H9 (cell line): Measurements from ENCODE around the gene RAB3IL1. TPM values are rescaled to one million over a fixed set of nuclear protein-coding genes. Genes with fewer than 3 reads are reported as not detected.
A peak's percentile ranks its signal among the peaks of the same experiment; 100 is the strongest.

Source experiments
- DNase-seq: peaks from one replicate; pipeline ENCODE4 v3.0.0-alpha.2; 2017
- H2AFZ ChIP-seq: one replicate; pipeline ENCODE4 v1.6.1; 2013; ENCODE audit warnings: mild to moderate bottlenecking, low read length, control low read depth, moderate library complexity
- H2AK5ac ChIP-seq: 2 replicates; pipeline ENCODE4 v1.6.1; 2013; ENCODE audit warnings: low read length, control low read depth, mixed read lengths; ENCODE audit not compliant: insufficient read length
- H2BK120ac ChIP-seq: one replicate; pipeline ENCODE4 v1.6.1; 2013; ENCODE audit warnings: low read depth, mild to moderate bottlenecking, low read length, control low read depth, inconsistent platforms; ENCODE audit not compliant: poor library complexity, severe bottlenecking
- H2BK12ac ChIP-seq: 2 replicates; pipeline ENCODE4 v1.6.1; 2013; ENCODE audit warnings: low read length, control low read depth, mixed read lengths, low read depth; ENCODE audit not compliant: insufficient read length
- H2BK15ac ChIP-seq: 2 replicates; pipeline ENCODE4 v1.6.1; 2013; ENCODE audit warnings: low read depth, low read length, control low read depth
- H2BK20ac ChIP-seq: one replicate; pipeline ENCODE4 v1.6.1; 2013; ENCODE audit warnings: low read depth, mild to moderate bottlenecking, low read length, control low read depth, inconsistent platforms; ENCODE audit not compliant: poor library complexity, severe bottlenecking
- H2BK5ac ChIP-seq: 2 replicates; pipeline ENCODE4 v1.6.1; 2013; ENCODE audit warnings: low read length, control low read depth, mixed read lengths; ENCODE audit not compliant: insufficient read length
- H3K14ac ChIP-seq: 2 replicates; pipeline ENCODE4 v1.6.1; 2013; ENCODE audit warnings: low read length, control low read depth; ENCODE audit not compliant: insufficient read depth
- H3K18ac ChIP-seq: 2 replicates; pipeline ENCODE4 v1.6.1; 2013; ENCODE audit warnings: low read depth, mild to moderate bottlenecking, mixed read lengths, low read length, control low read depth; ENCODE audit not compliant: insufficient read length
- H3K23ac ChIP-seq: 2 replicates; pipeline ENCODE4 v1.6.1; 2013; ENCODE audit warnings: low read length, control low read depth, mixed read lengths, low read depth; ENCODE audit not compliant: insufficient read length
- H3K23me2 ChIP-seq: 2 replicates; pipeline ENCODE4 v1.6.1; 2013; ENCODE audit warnings: low read depth, mild to moderate bottlenecking, mixed read lengths, low read length, control low read depth; ENCODE audit not compliant: insufficient read length, poor library complexity, severe bottlenecking
- H3K27ac ChIP-seq: 2 replicates; pipeline ENCODE4 v1.5.1; 2013; ENCODE audit warnings: low read length, control low read depth, mixed read lengths, low read depth; ENCODE audit not compliant: insufficient read length
- H3K27me3 ChIP-seq: 2 replicates; pipeline ENCODE4 v1.6.1; 2013; ENCODE audit warnings: low read length, control low read depth, inconsistent platforms; ENCODE audit not compliant: insufficient read depth
- H3K4ac ChIP-seq: 2 replicates; pipeline ENCODE4 v1.6.1; 2013; ENCODE audit warnings: low read depth, mild to moderate bottlenecking, control low read depth, inconsistent platforms, low read length, moderate library complexity
- H3K4me1 ChIP-seq: 2 replicates; pipeline ENCODE4 v1.6.1; 2013; ENCODE audit warnings: low read length, control low read depth, inconsistent platforms; ENCODE audit not compliant: insufficient read depth
- H3K4me2 ChIP-seq: 2 replicates; pipeline ENCODE4 v1.6.1; 2013; ENCODE audit warnings: low read length, control low read depth, mixed read lengths; ENCODE audit not compliant: insufficient read length, insufficient read depth
- H3K56ac ChIP-seq: 2 replicates; pipeline ENCODE4 v1.6.1; 2013; ENCODE audit warnings: low read depth, mild to moderate bottlenecking, mixed read lengths, low read length, control low read depth; ENCODE audit not compliant: insufficient read length
- H3K79me1 ChIP-seq: 2 replicates; pipeline ENCODE4 v1.6.1; 2013; ENCODE audit warnings: low read depth, mild to moderate bottlenecking, moderate library complexity, low read length, control low read depth, inconsistent platforms; ENCODE audit not compliant: insufficient read depth, poor library complexity, severe bottlenecking
- H3K79me2 ChIP-seq: 2 replicates; pipeline ENCODE4 v1.6.1; 2013; ENCODE audit warnings: low read length, control low read depth, inconsistent platforms; ENCODE audit not compliant: insufficient read depth
- H3K9ac ChIP-seq: 2 replicates; pipeline ENCODE4 v1.6.1; 2013; ENCODE audit warnings: low read length, control low read depth, mixed read lengths; ENCODE audit not compliant: insufficient read length; ENCODE audit errors: extremely low read depth
- H3K9me3 ChIP-seq: one replicate; pipeline ENCODE4 v1.6.1; 2013; ENCODE audit warnings: low read depth, low read length, inconsistent platforms; ENCODE audit not compliant: control insufficient read depth
- H3T11ph ChIP-seq: one replicate; pipeline ENCODE4 v1.6.1; 2013; ENCODE audit warnings: mild to moderate bottlenecking, low read length, control low read depth, inconsistent platforms
- H4K20me1 ChIP-seq: one replicate; pipeline ENCODE4 v1.6.1; 2013; ENCODE audit not compliant: control insufficient read depth, insufficient read length, insufficient read depth
- H4K5ac ChIP-seq: 2 replicates; pipeline ENCODE4 v1.6.1; 2013; ENCODE audit warnings: low read depth, mild to moderate bottlenecking, mixed read lengths, low read length, control low read depth; ENCODE audit not compliant: insufficient read length
- H4K8ac ChIP-seq: replicated peaks from 2 replicates; pipeline ENCODE4 v1.6.1; 2013; ENCODE audit warnings: low read length, control low read depth, mixed read lengths, low read depth; ENCODE audit not compliant: insufficient read length
- H4K91ac ChIP-seq: 2 replicates; pipeline ENCODE4 v1.6.1; 2013; ENCODE audit warnings: low read depth, mild to moderate bottlenecking, moderate library complexity, mixed read lengths, low read length, control low read depth; ENCODE audit not compliant: insufficient read length
- H3K27ac Mint-ChIP-seq, 3 experiments: 2 replicates in 2 of 3; 3 replicates in 1 of 3; pipeline ENCODE4 v1.8.0; 2020 to 2021; ENCODE audit warnings: mixed read lengths in 3 of 3, mild to moderate bottlenecking in 1 of 3, moderate library complexity in 1 of 3
- H3K27me3 Mint-ChIP-seq: 2 replicates; pipeline ENCODE4 v1.8.0; 2021; ENCODE audit warnings: low read depth, mild to moderate bottlenecking, moderate library complexity, mixed read lengths
- H3K36me3 Mint-ChIP-seq, 3 experiments: 2 replicates in 2 of 3; 3 replicates in 1 of 3; pipeline ENCODE4 v1.8.0; 2020 to 2021; ENCODE audit warnings: low read depth in 3 of 3, mixed read lengths in 3 of 3; ENCODE audit not compliant: insufficient read depth in 1 of 3
- H3K4me1 Mint-ChIP-seq, 2 experiments: 2 replicates each; pipeline ENCODE4 v1.8.0; 2020; ENCODE audit warnings: mixed read lengths in 2 of 2
- H3K4me3 Mint-ChIP-seq, 2 experiments: 2 replicates in 1 of 2; 3 replicates in 1 of 2; pipeline ENCODE4 v1.8.0; 2020 to 2021; ENCODE audit warnings: mild to moderate bottlenecking in 2 of 2, mixed read lengths in 2 of 2, moderate library complexity in 1 of 2
- H3K9me3 Mint-ChIP-seq, 2 experiments: 2 replicates in 1 of 2; 3 replicates in 1 of 2; pipeline ENCODE4 v1.8.0; 2020; ENCODE audit warnings: mild to moderate bottlenecking in 2 of 2, mixed read lengths in 2 of 2, moderate library complexity in 1 of 2
- WGBS: extraction: QIAGEN DNeasy Blood & Tissue Kit; methylation state at CpG from one replicate; pipeline ENCODE4 v1.1.7; 2013; ENCODE audit warnings: missing lambda C conversion rate, low lambda C conversion rate, mixed read lengths; ENCODE audit not compliant: insufficient read length; ENCODE audit errors: extremely low coverage; 5-methylcytosine and 5-hydroxymethylcytosine counted together
- long read RNA-seq: library from polyadenylated mRNA; unstranded; transcript quantifications from one replicate; pipeline ENCODE4 v2.0.0, GENCODE V29; 2020
- total RNA-seq: library from RNA; stranded (reverse); gene quantifications from 2 replicates; pipeline ENCODE4 v1.2.1, GENCODE V29; 2021
- TF ChIP-seq, protein P1 (sequence below): fragments of 200-600 bp; sonication (generic); conservative IDR thresholded peaks from 3 replicates; pipeline ENCODE4 v1.8.0; 2021; ENCODE audit warnings: antibody characterized with exemption, mild to moderate bottlenecking

RAB3IL1 gene, protein sequence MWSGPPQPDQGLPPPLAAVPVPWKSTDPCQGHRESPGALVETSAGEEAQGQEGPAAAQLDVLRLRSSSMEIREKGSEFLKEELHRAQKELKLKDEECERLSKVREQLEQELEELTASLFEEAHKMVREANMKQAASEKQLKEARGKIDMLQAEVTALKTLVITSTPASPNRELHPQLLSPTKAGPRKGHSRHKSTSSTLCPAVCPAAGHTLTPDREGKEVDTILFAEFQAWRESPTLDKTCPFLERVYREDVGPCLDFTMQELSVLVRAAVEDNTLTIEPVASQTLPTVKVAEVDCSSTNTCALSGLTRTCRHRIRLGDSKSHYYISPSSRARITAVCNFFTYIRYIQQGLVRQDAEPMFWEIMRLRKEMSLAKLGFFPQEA
- 1.8 and 2.4 TPM in 2 replicates for total RNA-seq
- long read RNA-seq, partial matches to known transcripts: 1 of 2 reads
- long read RNA-seq, other reads (novel, unspliced or antisense): 1 of 2 reads

DNA sequence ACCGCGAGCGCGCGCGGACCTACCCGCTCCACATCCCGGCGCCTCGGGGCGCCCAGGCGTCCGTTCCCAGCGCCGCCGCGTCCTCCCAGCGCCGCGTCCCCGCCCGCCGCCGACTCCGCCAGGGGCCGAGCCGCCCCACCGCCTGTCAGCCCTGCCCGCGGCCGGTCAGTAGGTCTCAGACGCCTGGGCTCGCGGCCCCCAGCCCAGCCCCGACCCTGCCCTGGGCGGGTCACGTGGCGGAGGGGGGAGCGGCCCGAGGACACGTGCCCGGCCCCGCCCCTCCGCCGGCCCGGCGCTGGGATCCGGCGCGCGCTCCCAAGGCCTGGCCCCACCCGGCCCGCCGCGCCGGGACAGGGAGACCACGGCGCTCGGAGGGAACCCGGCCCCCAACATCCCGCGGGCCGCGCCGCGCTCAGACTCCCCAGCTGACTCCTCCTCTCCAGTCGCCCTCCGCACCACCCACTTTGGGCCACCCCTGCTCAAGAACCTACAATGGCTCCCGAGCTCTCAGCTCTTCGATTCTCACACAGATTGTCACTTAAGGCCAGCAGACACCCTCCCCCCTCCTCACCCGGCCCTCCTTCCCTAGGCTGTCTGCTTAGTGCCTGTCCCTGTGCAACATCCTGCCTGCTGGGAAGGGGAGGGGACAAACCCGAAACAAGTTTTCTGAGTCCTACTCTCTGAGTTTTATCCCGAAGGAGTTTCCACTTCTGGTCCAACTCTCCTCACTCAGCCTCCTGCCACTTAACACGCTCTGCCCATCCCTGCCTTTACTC, at the start of gene RAB3IL1:
Gene RAB3IL1, minus strand, starts transcription at position 233 of the 776 bp plus-strand sequence. Its CDS starts 199 bp downstream, at position 34.
- H2BK15ac ChIP-seq: no peak within 1 kb of the TSS
- TF ChIP-seq, protein P1, sequence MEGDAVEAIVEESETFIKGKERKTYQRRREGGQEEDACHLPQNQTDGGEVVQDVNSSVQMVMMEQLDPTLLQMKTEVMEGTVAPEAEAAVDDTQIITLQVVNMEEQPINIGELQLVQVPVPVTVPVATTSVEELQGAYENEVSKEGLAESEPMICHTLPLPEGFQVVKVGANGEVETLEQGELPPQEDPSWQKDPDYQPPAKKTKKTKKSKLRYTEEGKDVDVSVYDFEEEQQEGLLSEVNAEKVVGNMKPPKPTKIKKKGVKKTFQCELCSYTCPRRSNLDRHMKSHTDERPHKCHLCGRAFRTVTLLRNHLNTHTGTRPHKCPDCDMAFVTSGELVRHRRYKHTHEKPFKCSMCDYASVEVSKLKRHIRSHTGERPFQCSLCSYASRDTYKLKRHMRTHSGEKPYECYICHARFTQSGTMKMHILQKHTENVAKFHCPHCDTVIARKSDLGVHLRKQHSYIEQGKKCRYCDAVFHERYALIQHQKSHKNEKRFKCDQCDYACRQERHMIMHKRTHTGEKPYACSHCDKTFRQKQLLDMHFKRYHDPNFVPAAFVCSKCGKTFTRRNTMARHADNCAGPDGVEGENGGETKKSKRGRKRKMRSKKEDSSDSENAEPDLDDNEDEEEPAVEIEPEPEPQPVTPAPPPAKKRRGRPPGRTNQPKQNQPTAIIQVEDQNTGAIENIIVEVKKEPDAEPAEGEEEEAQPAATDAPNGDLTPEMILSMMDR: no peak
- H2AK5ac ChIP-seq: no peak within 1 kb of the TSS
- no peak within 1 kb of the TSS for H3K27ac ChIP-seq
- no peak within 1 kb of the TSS for H3K4ac ChIP-seq
- H3K56ac ChIP-seq: no peak within 1 kb of the TSS
- peak within 1 kb of the TSS; percentile 51 for H3K4me2 ChIP-seq
- H3K18ac ChIP-seq: no peak within 1 kb of the TSS
- H3K4me1 Mint-ChIP-seq: peaks cover 13 to 22% of the 10 kb centered on the region in 2 experiments
- peak within 1 kb of the TSS; percentile 72 to 84 for H3K4me3 Mint-ChIP-seq
- H4K20me1 ChIP-seq: no peaks in the 10 kb centered on the region
- H2BK5ac ChIP-seq: no peak within 1 kb of the TSS
- peaks cover 57% of the 10 kb centered on the region for H3K27me3 Mint-ChIP-seq
- H3K14ac ChIP-seq: no peak within 1 kb of the TSS; the same call in 1 of the 2 replicates
- no peak within 1 kb of the TSS for H3K9ac ChIP-seq
- no peaks in the 10 kb centered on the region; the same call in 1 of the 2 replicates for H3K27me3 ChIP-seq
- H4K5ac ChIP-seq: no peak within 1 kb of the TSS
- no peak within 1 kb of the TSS for H3K27ac Mint-ChIP-seq
- H3T11ph ChIP-seq: no peak within 1 kb of the TSS
- no peaks in the 10 kb centered on the region for H3K9me3 ChIP-seq
- no peak within 1 kb of the TSS for H2AFZ ChIP-seq
- no peaks in the 10 kb centered on the region for H3K36me3 Mint-ChIP-seq
- WGBS: no CpG with 5 or more reads among the region's 74 CpGs
- no peaks in the 10 kb centered on the region for H3K79me2 ChIP-seq
- H4K91ac ChIP-seq: no peak within 1 kb of the TSS
- H3K79me1 ChIP-seq: no peaks in the 10 kb centered on the region
- peaks cover 5% of the 10 kb centered on the region for H3K23me2 ChIP-seq
- H2BK120ac ChIP-seq: no peak within 1 kb of the TSS
- H3K4me1 ChIP-seq: no peaks in the 10 kb centered on the region
- H2BK20ac ChIP-seq: no peak within 1 kb of the TSS
- peak; percentile 71 for DNase-seq
- no peaks in the 10 kb centered on the region; a peak in 1 of 5 replicates for H3K9me3 Mint-ChIP-seq
- H4K8ac ChIP-seq: no peak within 1 kb of the TSS
- no peak within 1 kb of the TSS for H3K23ac ChIP-seq
- no peak within 1 kb of the TSS for H2BK12ac ChIP-seq
